ENCODE data around the gene PDE4DIP.
"Not testable (repeated sequence)": the region's sequence is repeated elsewhere in the genome, so short reads cannot be mapped to it uniquely, and the experiment has no call there.

The PDE4DIP gene

DNA sequence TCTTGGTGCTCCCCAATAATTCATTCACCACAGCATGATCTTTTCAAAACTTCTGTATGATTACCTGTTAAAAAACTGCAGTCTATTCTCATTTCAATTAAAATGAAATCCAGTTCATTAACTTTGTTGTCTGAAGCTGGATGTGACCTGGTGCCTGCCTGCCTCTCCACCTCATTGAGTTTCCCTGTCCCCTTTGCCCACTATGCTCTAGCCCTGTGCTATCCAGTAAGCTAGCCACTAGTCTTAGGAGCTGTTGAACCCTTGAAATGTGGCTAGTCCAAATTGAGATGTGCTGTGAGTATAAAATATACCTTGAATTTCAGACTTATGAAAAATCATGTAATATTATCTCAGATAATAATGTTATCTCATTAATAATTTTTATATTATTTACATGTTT, 114.1 kb downstream of the PDE4DIP start:
- H3K4me3 ChIP-seq (replicated peaks; ENCODE audit: low read depth, low read length); DNase-seq (ENCODE audit: low read depth): not testable (repeated sequence)

DNA sequence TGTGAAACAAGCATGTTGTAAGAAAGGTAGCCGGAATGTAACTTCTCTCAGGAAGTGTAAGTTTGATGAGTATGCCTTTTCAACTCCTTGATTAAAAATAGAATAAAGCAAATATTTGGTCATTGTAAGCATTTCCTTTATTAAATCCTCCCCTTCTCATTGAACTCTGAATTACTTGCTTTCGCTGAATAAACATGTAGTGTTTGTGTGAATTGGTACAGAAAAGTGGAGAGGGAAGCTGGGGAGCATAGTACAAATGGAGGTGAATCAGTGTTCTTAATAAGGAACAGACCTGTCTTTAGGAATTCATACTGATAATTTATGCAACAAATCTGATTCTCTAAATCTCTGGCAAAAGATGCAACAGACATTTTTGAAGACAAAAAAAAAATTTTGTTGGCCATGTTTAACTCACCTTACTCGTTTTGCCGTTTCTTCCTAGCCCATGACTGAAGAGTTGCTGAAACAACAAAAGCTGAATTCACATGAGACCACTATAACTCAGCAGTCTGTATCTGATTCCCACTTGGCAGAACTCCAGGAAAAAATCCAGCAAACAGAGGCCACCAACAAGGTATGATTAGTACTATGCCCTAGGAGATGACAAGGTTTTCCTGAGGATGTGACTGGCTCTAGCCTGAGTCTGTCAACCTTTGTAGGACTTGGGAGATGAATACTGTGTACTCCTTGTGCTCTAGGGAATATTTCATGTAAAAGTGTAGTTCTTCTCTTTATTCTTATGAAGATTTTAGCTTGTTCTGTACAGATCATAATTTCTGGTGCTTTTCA, 116.2 kb downstream of the PDE4DIP start:
- H3K4me3 ChIP-seq (replicated peaks; ENCODE audit: low read depth, low read length); DNase-seq (ENCODE audit: low read depth): not testable (repeated sequence)

DNA sequence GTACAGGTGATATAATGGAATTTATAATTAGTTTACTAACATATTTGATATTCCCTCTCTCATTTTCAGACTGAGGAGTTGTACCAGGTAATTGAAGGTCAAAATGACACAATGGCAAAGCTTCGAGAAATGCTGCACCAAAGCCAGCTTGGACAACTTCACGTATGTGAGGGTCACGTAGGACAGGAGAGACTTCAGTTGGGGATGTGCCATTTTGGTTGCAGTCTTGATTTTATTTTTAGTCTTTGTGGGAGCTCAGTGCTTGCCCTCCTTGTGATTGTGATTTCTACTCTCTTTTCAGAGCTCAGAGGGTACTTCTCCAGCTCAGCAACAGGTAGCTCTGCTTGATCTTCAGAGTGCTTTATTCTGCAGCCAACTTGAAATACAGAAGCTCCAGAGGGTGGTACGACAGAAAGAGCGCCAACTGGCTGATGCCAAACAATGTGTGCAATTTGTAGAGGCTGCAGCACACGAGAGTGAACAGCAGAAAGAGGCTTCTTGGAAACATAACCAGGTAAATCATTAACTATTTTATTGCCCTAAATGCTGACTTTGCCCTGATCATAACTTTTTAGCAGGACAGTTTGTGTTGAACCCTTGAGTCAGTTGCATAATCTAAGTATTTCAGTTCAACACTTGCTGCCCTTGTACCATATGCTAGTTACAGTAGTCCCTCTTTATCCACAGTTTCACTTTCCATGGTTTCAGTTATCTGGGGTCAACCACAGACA, 118.1 kb downstream of the PDE4DIP start:
- DNase-seq (ENCODE audit: low read depth): not testable (repeated sequence)

DNA sequence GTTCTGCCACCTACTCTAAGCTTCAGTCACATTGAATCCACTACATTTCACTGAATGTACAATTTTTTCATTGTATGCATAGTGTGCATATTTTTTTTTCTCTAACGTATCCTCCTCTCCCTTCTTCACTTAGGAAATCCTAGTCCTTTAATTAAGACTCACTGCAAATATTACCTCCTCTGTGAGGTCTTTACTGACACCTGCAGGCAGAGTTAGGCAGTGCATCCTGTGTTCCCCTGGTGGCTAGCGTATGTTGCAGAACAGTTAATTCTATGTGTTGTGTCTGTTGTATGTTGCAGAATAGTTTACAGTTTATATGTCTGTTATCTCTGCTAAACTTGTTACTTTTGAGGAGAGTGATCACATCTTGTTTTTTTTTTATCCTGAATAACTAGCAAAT, 121.9 kb downstream of the PDE4DIP start:
- not testable (repeated sequence) for H3K4me3 ChIP-seq (replicated peaks; ENCODE audit: low read depth, low read length); DNase-seq (ENCODE audit: low read depth)

More for the DNA sequence above, 118.1 kb downstream of the PDE4DIP start:
- H3K4me3 ChIP-seq (replicated peaks; ENCODE audit: low read depth, low read length): not testable (repeated sequence)

DNA sequence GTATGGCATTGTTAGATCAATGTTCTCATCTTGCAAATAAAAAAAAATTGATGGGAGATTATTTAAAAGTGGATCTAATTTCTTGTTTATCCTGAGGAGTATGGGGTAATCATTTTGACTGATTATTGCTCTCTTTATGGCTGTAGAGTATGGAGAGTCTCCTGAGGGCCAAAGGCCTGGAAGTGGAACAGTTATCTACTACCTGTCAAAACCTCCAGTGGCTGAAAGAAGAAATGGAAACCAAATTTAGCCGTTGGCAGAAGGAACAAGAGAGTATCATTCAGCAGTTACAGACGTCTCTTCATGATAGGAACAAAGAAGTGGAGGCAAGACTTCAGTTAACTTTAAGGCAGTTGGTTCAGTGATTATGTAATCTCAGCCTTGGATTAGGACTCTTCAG, 123.4 kb downstream of the PDE4DIP start:
- not testable (repeated sequence) for H3K4me3 ChIP-seq (replicated peaks; ENCODE audit: low read depth, low read length); DNase-seq (ENCODE audit: low read depth)

DNA sequence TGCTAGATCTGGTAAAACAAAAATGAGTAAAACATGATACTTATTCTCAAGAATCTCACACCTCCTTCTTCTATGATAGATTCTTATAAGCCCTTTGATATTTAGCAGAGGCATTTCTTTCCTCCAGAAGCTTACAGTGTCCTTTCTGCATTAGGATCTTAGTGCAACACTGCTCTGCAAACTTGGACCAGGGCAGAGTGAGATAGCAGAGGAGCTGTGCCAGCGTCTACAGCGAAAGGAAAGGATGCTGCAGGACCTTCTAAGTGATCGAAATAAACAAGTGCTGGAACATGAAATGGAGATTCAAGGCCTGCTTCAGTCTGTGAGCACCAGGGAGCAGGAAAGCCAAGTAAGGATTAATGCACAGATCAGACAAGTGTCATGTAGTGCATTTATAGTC, 124.5 kb downstream of the PDE4DIP start:
- not testable (repeated sequence) for DNase-seq (ENCODE audit: low read depth); H3K4me3 ChIP-seq (replicated peaks; ENCODE audit: low read depth, low read length)

DNA sequence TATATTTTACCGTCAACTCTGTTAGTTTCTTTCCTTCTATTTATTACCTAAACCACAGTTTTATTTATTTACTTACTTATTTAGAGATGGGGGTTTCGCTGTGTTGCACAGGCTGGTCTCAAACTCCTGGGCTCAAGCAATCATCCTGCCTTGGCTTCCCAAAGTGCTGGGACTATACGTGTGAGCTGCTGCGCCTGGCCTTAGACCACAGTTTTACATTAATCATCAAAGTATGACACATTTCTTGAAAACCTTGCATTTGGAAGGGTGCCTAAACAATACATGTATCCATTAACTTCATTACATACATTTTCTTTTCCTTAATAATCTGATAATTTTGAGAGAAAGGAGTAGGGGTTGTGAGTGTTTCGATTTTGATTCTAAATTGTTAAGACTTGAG, 124.9 kb downstream of the PDE4DIP start:
- not testable (repeated sequence) for H3K4me3 ChIP-seq (replicated peaks; ENCODE audit: low read depth, low read length); DNase-seq (ENCODE audit: low read depth)

DNA sequence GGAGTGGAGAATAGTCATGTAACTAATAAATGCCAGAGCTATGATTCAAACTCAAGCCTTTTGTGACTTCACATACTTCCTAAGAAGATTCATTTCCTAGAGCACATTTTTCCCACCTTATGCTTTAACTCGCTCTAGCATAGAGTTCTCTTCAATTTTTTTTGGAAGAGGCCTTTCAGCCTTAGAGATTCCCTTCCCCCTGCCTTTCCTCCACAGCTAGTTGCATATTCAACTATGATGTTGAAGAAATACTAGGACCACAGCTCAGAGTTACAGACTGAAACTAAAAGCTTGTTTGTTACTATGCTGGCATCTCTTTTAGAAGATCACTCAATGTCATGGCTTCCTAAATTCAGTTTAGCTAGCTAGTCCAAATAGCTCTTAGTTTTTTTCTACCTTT, 131.2 kb downstream of the PDE4DIP start:
- peak; percentile 60 for DNase-seq (ENCODE audit: low read depth)
- H3K4me3 ChIP-seq (replicated peaks; ENCODE audit: low read depth, low read length): not testable (repeated sequence)

DNA sequence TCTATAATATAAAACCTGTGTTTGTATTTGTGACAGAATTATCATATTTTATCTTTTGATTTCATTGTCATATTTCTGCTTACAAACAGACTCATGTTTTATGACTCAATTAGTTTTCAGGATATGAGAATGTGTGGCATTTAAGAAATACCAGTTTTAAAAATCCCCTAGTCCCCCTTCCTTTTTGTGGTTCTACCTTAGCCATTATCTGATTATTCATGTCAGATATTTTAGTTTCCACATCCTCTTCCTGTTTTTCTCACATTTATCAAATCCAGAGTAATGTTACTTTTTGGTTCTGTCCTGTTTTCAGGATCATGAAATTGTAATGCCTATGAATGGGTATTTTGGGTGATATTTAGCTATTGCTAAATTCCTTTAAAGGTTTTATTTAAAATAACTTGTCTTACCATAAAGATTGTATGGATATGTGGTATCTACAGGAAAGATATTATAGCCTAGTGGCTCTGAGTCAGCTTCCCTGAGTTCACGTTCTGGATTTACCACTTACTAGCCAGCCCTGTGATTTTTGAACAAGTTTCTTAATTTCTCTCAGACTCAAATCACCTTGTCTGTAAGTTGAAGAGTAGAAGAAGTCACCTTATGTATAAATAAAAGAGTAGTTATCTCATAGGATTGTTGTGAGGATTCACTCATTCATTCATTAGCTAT, 131.8 kb downstream of the PDE4DIP start:
- not testable (repeated sequence) for DNase-seq (ENCODE audit: low read depth); H3K4me3 ChIP-seq (replicated peaks; ENCODE audit: low read depth, low read length)

DNA sequence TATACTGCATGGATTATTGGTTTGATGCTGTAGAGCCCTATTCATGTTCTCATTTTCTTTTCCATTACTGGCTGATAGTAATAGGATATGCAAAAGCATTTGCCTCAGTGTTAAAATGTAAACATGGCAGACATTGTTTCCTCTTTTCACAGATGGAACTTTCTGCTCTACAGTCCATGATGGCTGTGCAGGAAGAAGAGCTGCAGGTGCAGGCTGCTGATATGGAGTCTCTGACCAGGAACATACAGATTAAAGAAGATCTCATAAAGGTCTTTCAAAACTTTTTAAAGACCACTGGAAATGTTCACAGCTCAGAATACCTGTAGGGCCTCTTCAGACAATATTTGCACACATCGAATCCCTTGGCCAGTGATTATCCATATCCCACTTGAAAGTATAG, 133.6 kb downstream of the PDE4DIP start:
- DNase-seq (ENCODE audit: low read depth); H3K4me3 ChIP-seq (replicated peaks; ENCODE audit: low read depth, low read length): not testable (repeated sequence)

DNA sequence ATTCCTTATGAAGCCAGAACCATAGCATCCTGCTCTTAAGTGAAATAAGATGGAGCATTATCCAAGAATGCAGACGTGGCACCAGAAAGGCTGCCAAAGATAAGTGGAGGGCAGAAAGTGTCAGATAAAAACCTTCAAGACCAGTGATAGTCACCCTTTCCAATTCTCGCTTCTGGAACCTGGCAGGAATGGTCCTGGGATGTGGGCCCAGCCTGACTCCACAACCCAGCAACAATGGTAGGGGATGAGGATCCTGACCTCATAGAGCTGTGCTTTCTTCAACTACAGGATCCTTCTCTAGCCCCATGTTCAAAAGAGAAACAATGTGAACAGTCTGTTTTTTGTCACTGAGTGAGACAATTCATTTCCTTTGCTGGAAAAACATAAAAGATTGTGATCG, 145.2 kb downstream of the PDE4DIP start:
- peak; percentile 5 for DNase-seq (ENCODE audit: low read depth)
- not testable (repeated sequence) for H3K4me3 ChIP-seq (replicated peaks; ENCODE audit: low read depth, low read length)

DNA sequence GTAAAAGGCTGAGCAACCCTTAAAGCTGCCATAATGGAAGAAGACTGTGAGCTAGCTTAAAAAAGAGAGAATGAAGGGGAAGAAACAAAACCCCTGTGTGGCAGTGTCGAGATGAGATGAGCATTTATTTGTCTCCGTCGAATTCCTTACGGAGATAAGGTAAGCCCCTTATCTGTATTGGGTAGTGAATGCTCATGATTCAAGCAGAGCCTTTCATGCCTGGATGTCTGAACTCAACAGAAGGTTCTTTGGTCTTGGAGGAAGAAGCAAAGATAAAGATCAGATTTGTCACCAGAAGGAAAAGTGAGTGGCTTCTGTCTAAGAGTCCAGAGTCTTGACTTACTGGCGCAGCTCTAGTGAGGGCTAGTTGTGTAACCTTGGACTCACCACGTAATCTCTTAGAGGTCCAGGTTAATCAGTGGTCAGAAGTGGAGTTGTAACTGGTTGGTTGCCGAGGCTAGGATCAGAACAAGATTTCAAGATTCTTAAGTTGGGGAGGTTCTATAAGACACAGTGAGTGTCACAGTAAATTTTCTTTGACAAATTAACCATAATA, 146.1 kb downstream of the PDE4DIP start:
- H3K4me3 ChIP-seq (replicated peaks; ENCODE audit: low read depth, low read length); DNase-seq (ENCODE audit: low read depth): not testable (repeated sequence)

DNA sequence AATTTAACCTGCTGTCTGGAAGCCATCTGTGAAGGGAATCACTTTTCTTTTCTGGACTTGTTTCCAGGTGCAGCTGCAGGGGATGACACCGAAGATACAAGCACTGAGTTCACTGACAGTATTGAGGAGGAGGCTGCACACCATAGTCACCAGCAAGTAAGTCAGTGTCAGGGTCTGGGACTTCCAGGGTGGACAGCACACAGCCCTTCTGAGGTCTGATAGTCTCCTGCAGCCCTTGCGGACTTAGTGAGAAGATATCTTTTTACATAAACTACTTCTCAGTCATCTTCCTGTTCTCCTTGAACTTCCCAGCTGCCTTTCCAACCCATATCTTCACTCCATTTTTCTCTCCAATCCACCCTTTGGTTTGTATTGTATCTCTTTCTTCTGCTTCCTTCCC, 147.6 kb downstream of the PDE4DIP start:
- DNase-seq (ENCODE audit: low read depth); H3K4me3 ChIP-seq (replicated peaks; ENCODE audit: low read depth, low read length): not testable (repeated sequence)

DNA sequence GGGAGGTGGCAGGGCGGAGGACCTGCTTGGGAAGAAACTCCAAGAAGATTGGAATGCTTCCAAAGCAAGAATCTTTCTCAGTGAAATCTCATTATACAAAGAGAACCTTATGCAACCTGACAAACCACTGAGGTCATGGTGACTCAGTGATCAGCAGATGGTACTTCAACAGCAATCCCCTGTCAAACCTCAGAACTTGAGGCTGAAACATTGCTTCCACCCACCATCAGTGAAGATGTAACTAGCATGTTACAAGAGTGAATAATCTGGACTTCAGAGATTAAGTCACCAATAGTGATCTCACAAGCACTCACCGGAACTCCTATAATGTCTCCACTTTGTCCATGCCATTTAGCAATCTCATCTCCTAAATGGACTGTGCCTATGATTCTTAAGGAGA, 148.1 kb downstream of the PDE4DIP start:
- DNase-seq (ENCODE audit: low read depth); H3K4me3 ChIP-seq (replicated peaks; ENCODE audit: low read depth, low read length): not testable (repeated sequence)

DNA sequence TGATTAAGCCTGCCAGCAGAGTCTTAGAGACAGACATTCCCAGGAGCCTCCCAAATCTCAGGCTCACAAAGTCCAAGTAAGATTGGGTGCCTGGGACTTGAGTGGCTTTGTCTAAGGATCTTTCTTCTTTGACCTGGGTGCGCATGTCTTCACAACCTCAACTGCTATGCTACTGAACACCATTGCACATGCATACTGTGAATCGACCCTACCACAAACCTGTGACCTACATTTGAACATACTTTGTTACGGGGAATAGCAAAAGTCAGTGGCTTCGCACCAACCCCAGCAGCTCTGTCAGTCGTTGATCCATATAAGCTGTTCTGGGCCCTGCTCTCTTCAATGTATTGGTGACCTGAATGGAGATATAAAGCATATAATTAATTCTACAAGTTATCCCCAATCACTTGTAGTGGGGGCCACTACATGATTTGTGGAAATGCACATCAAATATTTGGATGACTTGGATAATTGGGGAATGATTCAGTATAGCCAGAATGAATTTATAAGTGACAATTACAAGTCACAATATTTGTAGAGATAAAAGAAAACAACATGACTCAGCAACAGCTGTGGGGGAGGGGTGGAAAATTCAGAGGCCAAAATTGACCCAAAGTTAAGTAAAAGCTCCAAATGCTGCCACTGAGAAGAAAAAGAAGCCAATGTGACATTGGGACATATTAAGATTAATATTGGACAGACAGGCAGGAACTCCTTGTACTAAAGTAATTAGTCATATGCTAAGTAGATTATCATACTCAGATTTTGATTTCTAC, 152.4 kb downstream of the PDE4DIP start:
- peak; percentile 13 for DNase-seq (ENCODE audit: low read depth)
- H3K4me3 ChIP-seq (replicated peaks; ENCODE audit: low read depth, low read length): not testable (repeated sequence)

DNA sequence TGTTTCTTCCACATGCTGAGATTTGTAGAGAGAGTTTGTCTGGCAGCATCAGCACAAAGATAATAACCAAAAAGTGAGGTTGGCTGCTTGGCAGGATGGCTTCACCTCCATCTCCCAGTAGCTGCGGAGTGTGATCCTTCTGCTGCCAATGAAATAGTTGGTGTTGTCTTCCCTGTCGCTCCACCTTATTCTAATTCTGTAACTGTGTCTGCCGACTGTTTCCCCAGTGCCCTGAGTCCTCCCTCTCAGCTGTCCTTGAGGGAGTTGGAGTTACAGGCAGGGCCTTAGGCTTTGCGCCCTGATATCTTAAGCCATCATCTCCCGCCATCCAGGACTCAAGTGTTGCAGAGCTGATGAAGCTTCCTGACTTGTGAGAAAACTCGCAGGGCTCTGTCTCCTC, 153.2 kb downstream of the PDE4DIP start:
- DNase-seq (ENCODE audit: low read depth); H3K4me3 ChIP-seq (replicated peaks; ENCODE audit: low read depth, low read length): not testable (repeated sequence)

DNA sequence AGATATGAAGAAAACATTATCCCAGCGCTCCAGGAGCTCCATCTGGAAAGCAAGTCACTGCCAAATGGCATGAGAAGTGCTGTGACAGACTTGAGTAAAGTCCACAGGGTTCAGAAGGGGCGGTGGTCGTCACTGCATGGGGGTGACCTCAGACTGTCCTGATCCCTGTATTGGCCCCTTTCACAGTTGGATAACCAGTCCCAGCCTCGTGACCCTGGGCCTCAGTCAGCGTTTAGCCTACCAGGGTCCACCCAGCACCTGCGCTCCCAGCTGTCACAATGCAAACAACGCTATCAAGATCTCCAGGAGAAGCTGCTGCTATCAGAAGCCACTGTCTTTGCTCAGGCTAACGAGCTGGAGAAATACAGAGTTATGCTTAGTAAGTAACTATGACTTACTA, 158.4 kb downstream of the PDE4DIP start:
- not testable (repeated sequence) for H3K4me3 ChIP-seq (replicated peaks; ENCODE audit: low read depth, low read length); DNase-seq (ENCODE audit: low read depth)

DNA sequence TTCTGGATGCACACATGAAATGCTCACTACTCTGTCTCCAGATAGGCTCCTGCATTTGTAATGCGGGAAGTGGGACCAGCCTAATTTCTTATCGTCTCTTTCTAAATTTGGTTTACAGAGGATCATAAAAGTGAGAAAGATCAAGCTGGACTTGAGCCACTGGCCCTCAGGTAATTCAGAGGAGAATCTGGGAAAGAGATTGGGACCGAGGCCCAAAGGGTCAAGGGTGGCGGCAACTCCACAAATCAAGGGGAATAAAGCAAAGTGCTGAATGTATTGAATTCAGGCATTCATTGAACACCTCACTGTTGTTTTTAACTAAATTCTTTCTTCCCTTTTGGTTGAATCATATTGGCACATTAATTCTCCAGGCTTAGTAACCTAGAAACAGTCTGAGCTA, 164.1 kb downstream of the PDE4DIP start:
- DNase-seq (ENCODE audit: low read depth); H3K4me3 ChIP-seq (replicated peaks; ENCODE audit: low read depth, low read length): not testable (repeated sequence)
